ENCODE measurements around the gene SLC25A31. TPM values are rescaled to one million over a fixed set of nuclear protein-coding genes. Genes with fewer than 3 reads are reported as not detected.

The SLC25A31 gene
- polyA plus RNA-seq, 1 donor from 2014 or later = 0.28 TPM

DNA sequence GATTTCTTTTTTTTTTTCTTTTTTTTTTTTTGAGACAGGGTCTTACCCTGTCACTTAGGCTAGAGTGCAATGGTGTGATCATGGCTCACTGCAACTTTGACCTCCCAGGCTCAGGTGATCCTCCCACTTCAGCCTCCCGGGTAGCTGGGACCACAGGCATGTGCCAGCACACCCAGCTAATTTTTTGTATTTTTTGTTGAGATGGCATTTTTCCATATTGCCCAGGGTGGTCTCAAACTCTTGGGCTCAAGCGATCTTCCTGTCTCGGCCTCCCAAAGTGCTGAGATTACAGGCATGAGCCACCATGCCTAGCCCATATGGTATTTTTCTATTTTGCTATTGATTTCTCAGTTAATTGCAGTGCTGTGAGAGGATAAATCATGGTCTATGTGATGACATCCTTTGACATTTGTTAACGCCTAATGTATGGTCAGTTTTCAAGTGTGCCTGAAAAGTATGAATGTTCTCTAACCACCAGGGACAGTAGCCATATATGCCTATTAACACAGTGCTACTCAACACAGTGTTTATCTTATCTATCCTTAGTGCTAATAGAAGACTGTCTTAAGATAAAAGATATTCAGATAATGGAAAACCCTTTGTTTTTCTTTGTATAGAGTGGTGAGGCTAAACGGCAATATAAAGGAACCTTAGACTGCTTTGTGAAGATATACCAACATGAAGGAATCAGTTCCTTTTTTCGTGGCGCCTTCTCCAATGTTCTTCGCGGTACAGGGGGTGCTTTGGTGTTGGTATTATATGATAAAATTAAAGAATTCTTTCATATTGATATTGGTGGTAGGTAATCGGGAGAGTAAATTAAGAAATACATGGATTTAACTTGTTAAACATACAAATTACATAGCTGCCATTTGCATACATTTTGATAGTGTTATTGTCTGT lies 42.8 kb downstream of the SLC25A31 start:
- no peaks in the 10 kb centered on the region for H3K36me3 ChIP-seq (ENCODE audit: insufficient read depth, low read length)
- H3K27ac ChIP-seq (ENCODE audit: low read length) = no peak overlapping the region
- no peak overlapping the region for H3K9ac ChIP-seq (ENCODE audit: low read length)
- H2AFZ ChIP-seq (ENCODE audit: low read depth, low read length) = no peak overlapping the region
- H3K9me2 ChIP-seq (ENCODE audit: insufficient read depth, low read length) = no peaks in the 10 kb centered on the region
- no peaks in the 10 kb centered on the region for H3K27me3 ChIP-seq (ENCODE audit: insufficient read depth, low read depth, low read length)
- H3K79me2 ChIP-seq (replicated peaks; ENCODE audit: insufficient read depth, low read length) = no peaks in the 10 kb centered on the region
- H4K20me1 ChIP-seq (ENCODE audit: insufficient read depth) = no peaks in the 10 kb centered on the region
- H3F3A ChIP-seq (ENCODE audit: insufficient read depth, low read length, poor library complexity, severe bottlenecking) = no peaks in the 10 kb centered on the region
- TF ChIP-seq RAD21 (conservative IDR thresholded peaks at IDR 0.05) = no peak
- TF ChIP-seq, protein P1, sequence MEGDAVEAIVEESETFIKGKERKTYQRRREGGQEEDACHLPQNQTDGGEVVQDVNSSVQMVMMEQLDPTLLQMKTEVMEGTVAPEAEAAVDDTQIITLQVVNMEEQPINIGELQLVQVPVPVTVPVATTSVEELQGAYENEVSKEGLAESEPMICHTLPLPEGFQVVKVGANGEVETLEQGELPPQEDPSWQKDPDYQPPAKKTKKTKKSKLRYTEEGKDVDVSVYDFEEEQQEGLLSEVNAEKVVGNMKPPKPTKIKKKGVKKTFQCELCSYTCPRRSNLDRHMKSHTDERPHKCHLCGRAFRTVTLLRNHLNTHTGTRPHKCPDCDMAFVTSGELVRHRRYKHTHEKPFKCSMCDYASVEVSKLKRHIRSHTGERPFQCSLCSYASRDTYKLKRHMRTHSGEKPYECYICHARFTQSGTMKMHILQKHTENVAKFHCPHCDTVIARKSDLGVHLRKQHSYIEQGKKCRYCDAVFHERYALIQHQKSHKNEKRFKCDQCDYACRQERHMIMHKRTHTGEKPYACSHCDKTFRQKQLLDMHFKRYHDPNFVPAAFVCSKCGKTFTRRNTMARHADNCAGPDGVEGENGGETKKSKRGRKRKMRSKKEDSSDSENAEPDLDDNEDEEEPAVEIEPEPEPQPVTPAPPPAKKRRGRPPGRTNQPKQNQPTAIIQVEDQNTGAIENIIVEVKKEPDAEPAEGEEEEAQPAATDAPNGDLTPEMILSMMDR (IDR thresholded peaks at IDR 0.05; ENCODE audit: poor library complexity, severe bottlenecking) = no peak
- H3K9me3 ChIP-seq (ENCODE audit: low read length) = no peaks in the 10 kb centered on the region
- H3K4me2 ChIP-seq (ENCODE audit: low read length) = no peak overlapping the region
- H3K4me3 ChIP-seq (ENCODE audit: low read length) = no peak overlapping the region

DNA sequence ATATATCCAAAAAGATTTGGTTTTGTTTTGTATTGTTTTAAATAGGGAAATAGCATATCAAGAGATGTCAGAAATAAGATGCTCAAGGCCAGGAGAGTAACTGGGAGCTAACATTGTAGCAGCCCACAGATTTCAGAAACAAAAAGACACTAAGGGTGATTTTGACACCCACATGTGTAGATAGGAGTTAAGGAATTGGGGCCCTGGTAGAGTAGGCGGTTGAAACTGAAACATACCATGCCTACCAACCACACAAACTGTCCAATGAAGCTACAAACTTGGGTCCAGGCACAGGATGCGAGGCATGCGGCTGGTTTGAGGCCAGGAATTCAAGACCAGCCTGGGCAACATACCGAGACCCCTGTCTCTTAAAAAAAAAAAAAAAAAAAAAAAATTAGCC lies 45.6 kb downstream of the SLC25A31 start:
- Histone ChIP-seq H3K27ac (ENCODE audit: low read length) (no peak overlapping the region), H3K4me2 (ENCODE audit: low read length) (no peak overlapping the region), H3K36me3 (ENCODE audit: insufficient read depth, low read length) (no peaks in the 10 kb centered on the region), H3F3A (ENCODE audit: insufficient read depth, low read length, poor library complexity, severe bottlenecking) (no peaks in the 10 kb centered on the region), H3K9ac (ENCODE audit: low read length) (no peak overlapping the region), H4K20me1 (ENCODE audit: insufficient read depth) (no peaks in the 10 kb centered on the region), H3K4me3 (ENCODE audit: low read length) (no peak overlapping the region), H3K9me2 (ENCODE audit: insufficient read depth, low read length) (no peaks in the 10 kb centered on the region), H3K79me2 (replicated peaks; ENCODE audit: insufficient read depth, low read length) (no peaks in the 10 kb centered on the region), H3K9me3 (ENCODE audit: low read length) (no peaks in the 10 kb centered on the region), H2AFZ (ENCODE audit: low read depth, low read length) (no peak overlapping the region), H3K27me3 (ENCODE audit: insufficient read depth, low read depth, low read length) (no peaks in the 10 kb centered on the region)
- no peak for TF ChIP-seq TAF1 (IDR thresholded peaks at IDR 0.05; ENCODE audit: low read depth)
- TF ChIP-seq RAD21 (conservative IDR thresholded peaks at IDR 0.05) = no peak
- no peak for TF ChIP-seq EP300 (conservative IDR thresholded peaks at IDR 0.05; ENCODE audit: poor library complexity, severe bottlenecking)

DNA sequence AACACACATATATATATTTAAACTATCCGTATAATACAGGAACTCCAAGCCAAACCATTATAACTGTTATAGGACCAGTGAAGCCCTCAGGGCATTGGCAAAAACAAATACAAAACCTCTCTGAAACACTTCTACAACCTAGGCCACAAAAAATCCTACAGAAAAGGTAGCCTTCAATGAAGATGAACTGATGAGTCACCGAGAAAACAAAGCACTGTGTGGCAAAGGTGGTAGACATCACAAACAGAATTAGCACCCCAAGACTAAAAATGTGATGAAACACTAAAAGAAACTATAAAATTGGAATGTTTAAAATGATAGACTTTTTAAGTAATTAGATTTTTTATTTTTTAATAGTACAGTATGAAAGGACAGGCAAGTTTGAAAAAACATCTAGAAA lies 46.4 kb downstream of the SLC25A31 start:
- Histone ChIP-seq H4K20me1 (ENCODE audit: insufficient read depth) (no peaks in the 10 kb centered on the region), H3F3A (ENCODE audit: insufficient read depth, low read length, poor library complexity, severe bottlenecking) (no peaks in the 10 kb centered on the region)

More for the DNA sequence above, 46.4 kb downstream of the SLC25A31 start:
- Histone ChIP-seq H3K4me2 (ENCODE audit: low read length) (no peak overlapping the region), H3K9me3 (ENCODE audit: low read length) (no peaks in the 10 kb centered on the region), H3K9me2 (ENCODE audit: insufficient read depth, low read length) (no peaks in the 10 kb centered on the region), H2AFZ (ENCODE audit: low read depth, low read length) (no peak overlapping the region), H3K36me3 (ENCODE audit: insufficient read depth, low read length) (no peaks in the 10 kb centered on the region), H3K4me3 (ENCODE audit: low read length) (no peak overlapping the region), H3K9ac (ENCODE audit: low read length) (no peak overlapping the region), H3K27ac (ENCODE audit: low read length) (no peak overlapping the region), H3K79me2 (replicated peaks; ENCODE audit: insufficient read depth, low read length) (no peaks in the 10 kb centered on the region), H3K27me3 (ENCODE audit: insufficient read depth, low read depth, low read length) (no peaks in the 10 kb centered on the region)
- TF ChIP-seq MXI1 (conservative IDR thresholded peaks at IDR 0.05; ENCODE audit: poor library complexity, severe bottlenecking) (no peak), POLR2AphosphoS5 (IDR thresholded peaks at IDR 0.05) (no peak), TAF1 (IDR thresholded peaks at IDR 0.05; ENCODE audit: low read depth) (no peak), EP300 (conservative IDR thresholded peaks at IDR 0.05; ENCODE audit: poor library complexity, severe bottlenecking) (no peak), SMC3 (conservative IDR thresholded peaks at IDR 0.05; ENCODE audit: poor library complexity) (no peak), RAD21 (conservative IDR thresholded peaks at IDR 0.05) (no peak), EZH2 (IDR thresholded peaks at IDR 0.05; ENCODE audit: borderline replicate concordance, insufficient read depth, low read length, poor library complexity, severe bottlenecking) (no peak)
- TF ChIP-seq, protein P2, sequence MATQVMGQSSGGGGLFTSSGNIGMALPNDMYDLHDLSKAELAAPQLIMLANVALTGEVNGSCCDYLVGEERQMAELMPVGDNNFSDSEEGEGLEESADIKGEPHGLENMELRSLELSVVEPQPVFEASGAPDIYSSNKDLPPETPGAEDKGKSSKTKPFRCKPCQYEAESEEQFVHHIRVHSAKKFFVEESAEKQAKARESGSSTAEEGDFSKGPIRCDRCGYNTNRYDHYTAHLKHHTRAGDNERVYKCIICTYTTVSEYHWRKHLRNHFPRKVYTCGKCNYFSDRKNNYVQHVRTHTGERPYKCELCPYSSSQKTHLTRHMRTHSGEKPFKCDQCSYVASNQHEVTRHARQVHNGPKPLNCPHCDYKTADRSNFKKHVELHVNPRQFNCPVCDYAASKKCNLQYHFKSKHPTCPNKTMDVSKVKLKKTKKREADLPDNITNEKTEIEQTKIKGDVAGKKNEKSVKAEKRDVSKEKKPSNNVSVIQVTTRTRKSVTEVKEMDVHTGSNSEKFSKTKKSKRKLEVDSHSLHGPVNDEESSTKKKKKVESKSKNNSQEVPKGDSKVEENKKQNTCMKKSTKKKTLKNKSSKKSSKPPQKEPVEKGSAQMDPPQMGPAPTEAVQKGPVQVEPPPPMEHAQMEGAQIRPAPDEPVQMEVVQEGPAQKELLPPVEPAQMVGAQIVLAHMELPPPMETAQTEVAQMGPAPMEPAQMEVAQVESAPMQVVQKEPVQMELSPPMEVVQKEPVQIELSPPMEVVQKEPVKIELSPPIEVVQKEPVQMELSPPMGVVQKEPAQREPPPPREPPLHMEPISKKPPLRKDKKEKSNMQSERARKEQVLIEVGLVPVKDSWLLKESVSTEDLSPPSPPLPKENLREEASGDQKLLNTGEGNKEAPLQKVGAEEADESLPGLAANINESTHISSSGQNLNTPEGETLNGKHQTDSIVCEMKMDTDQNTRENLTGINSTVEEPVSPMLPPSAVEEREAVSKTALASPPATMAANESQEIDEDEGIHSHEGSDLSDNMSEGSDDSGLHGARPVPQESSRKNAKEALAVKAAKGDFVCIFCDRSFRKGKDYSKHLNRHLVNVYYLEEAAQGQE (IDR thresholded peaks at IDR 0.05; ENCODE audit: borderline replicate concordance) = no peak
- TF ChIP-seq, protein P1 (IDR thresholded peaks at IDR 0.05; ENCODE audit: poor library complexity, severe bottlenecking) = no peak
